Endothelial cell of umbilical vein (primary cell): Measurements from ENCODE around the gene MMP14. TPM values are rescaled to one million over a fixed set of nuclear protein-coding genes. Genes with fewer than 3 reads are reported as not detected.
A peak's percentile ranks its signal among the peaks of the same experiment; 100 is the strongest.

Source experiments
- BruUV-seq: library from RNA; stranded (reverse); fragments of 400-500 nt; replicated peaks from 2 replicates; lab custom pipeline; 2021; lab: Mats Ljungman, UMichigan
- CTCF ChIA-PET: fragments of 300-600, 350-600 bp; sonication (Branson Sonifier 250); formaldehyde crosslinking; loops from one replicate; lab custom pipeline; 2021; ENCODE audit warnings: antibody characterized with exemption, inconsistent platforms; lab: Charles Lee
- POLR2A ChIA-PET: fragments of 300-600, 350-600 bp; sonication (Branson Sonifier 250); formaldehyde crosslinking; loops from one replicate; lab custom pipeline; 2021; ENCODE audit warnings: antibody characterized with exemption, inconsistent platforms; lab: Charles Lee
- DNase-seq: peaks from one replicate; pipeline ENCODE4 v3.0.0-alpha.2; 2011; ENCODE audit warnings: low read depth, low spot score
- FAIRE-seq: peaks from 2 replicates; lab custom pipeline; 2011; peaks lifted over from hg19 to GRCh38; lab: Jason Lieb, UNC
- H2AFZ ChIP-seq: 2 replicates; pipeline ENCODE4 v1.6.0; 2012; ENCODE audit warnings: low read depth, low read length, control low read depth, inconsistent platforms
- H3K27ac ChIP-seq: 2 replicates; pipeline ENCODE4 v1.5.1; 2011; ENCODE audit warnings: low read depth, mild to moderate bottlenecking, control low read depth, low read length, moderate library complexity; ENCODE audit not compliant: insufficient read depth
- H3K27me3 ChIP-seq, 2 experiments: 2 replicates each; pipeline versions ENCODE4 v1.6.0 to v1.6.1; 2011; ENCODE audit warnings: low read length in 2 of 2, mixed read lengths in 1 of 2; ENCODE audit not compliant: control insufficient read depth in 2 of 2, insufficient read depth in 2 of 2
- H3K36me3 ChIP-seq, 2 experiments: 2 replicates in 1 of 2; 3 replicates in 1 of 2; pipeline ENCODE4 v1.5.1; 2011; ENCODE audit warnings: low read length in 2 of 2, mild to moderate bottlenecking in 1 of 2, moderate library complexity in 1 of 2; ENCODE audit not compliant: control insufficient read depth in 2 of 2, insufficient read depth in 2 of 2; ENCODE audit errors: extremely low read depth in 1 of 2
- H3K4me1 ChIP-seq: 3 replicates; pipeline ENCODE4 v1.5.1; 2011; ENCODE audit warnings: mild to moderate bottlenecking, low read length; ENCODE audit not compliant: control insufficient read depth, insufficient read depth; ENCODE audit errors: extremely low read depth
- H3K4me2 ChIP-seq: 2 replicates; pipeline ENCODE4 v1.6.1; 2011; ENCODE audit warnings: low read length, control low read depth, mixed read lengths; ENCODE audit not compliant: insufficient read depth
- H3K4me3 ChIP-seq, 3 experiments: fragments of 200-600 bp in 1 of 3; sonication (generic), shearing (Covaris generic) in 1 of 3; replicated peaks in 1 of 3; 2 replicates each; pipeline ENCODE4 v1.5.1; 2011 to 2016; ENCODE audit warnings: control low read depth in 3 of 3, low read length in 3 of 3, mild to moderate bottlenecking in 2 of 3, inconsistent platforms in 1 of 3, low read depth in 1 of 3, moderate library complexity in 1 of 3; ENCODE audit not compliant: insufficient read depth in 1 of 3
- H3K79me2 ChIP-seq: 2 replicates; pipeline ENCODE4 v1.6.0; 2012; ENCODE audit warnings: low read length, inconsistent platforms; ENCODE audit not compliant: control insufficient read depth, insufficient read depth
- H3K9ac ChIP-seq: replicated peaks from 2 replicates; pipeline ENCODE3; 2011; ENCODE audit warnings: low read length, control low read depth; ENCODE audit not compliant: insufficient read depth; ENCODE audit errors: extremely low read depth
- H3K9me1 ChIP-seq: replicated peaks from 3 replicates; pipeline ENCODE4 v1.6.0; 2011; ENCODE audit warnings: mild to moderate bottlenecking, low read length; ENCODE audit not compliant: control insufficient read depth, insufficient read depth; ENCODE audit errors: extremely low read depth
- H3K9me3 ChIP-seq: replicated peaks from 2 replicates; pipeline ENCODE4 v1.5.1; 2012; ENCODE audit warnings: low read length, inconsistent platforms; ENCODE audit not compliant: control insufficient read depth, insufficient read depth
- H4K20me1 ChIP-seq: replicated peaks from 2 replicates; pipeline ENCODE3; 2011; ENCODE audit warnings: mild to moderate bottlenecking, low read length; ENCODE audit not compliant: control insufficient read depth, insufficient read depth; ENCODE audit errors: extremely low read depth
- CTCF ChIP-seq, 2 donors: IDR thresholded peaks; 1 replicate in 1 of 2; 2 replicates in 1 of 2; pipeline ENCODE4 v1.5.1; 2011; ENCODE audit warnings: low read length in 2 of 2, mild to moderate bottlenecking in 2 of 2, moderate library complexity in 2 of 2, control low read depth in 1 of 2, inconsistent platforms in 1 of 2, low read depth in 1 of 2; ENCODE audit not compliant: insufficient read depth in 1 of 2; ENCODE audit errors: extremely low read depth in 1 of 2
- FOS ChIP-seq: IDR thresholded peaks from 2 replicates; pipeline ENCODE4 v1.6.1; 2011; ENCODE audit warnings: mild to moderate bottlenecking, low read length, moderate library complexity, borderline replicate concordance; ENCODE audit not compliant: insufficient read depth
- GATA2 ChIP-seq: IDR thresholded peaks from 2 replicates; pipeline ENCODE4 v1.7.0; 2011; ENCODE audit warnings: low read depth, mild to moderate bottlenecking, moderate library complexity, mixed read lengths, low read length; ENCODE audit not compliant: insufficient read length, insufficient read depth
- POLR2AphosphoS5 ChIP-seq: IDR thresholded peaks from 2 replicates; pipeline ENCODE4 v1.6.1; 2012; ENCODE audit warnings: low read depth, mild to moderate bottlenecking, control low read depth, low read length, moderate library complexity; ENCODE audit not compliant: insufficient read depth
- dilution Hi-C: fragments of 300-500 bp; cut with MboI; formaldehyde crosslinking; loops from one replicate; pipeline ENCODE4 v1.15.0; 2019; ENCODE audit warnings: low sequenced_read_pairs; ENCODE audit not compliant: extremely low pct_ligation_motif_present
- intact Hi-C: fragments of 100-400 bp; cut with micrococcal nuclease; formaldehyde crosslinking; loops from one replicate; pipeline ENCODE4 v1.10.0; 2022
- polyA plus RNA-seq, 4 experiments: library from polyadenylated mRNA; depleted of rRNA in 3 of 4; stranded (reverse) in 3 of 4; unstranded in 1 of 4; fragments of >200 nt; gene quantifications; 2 replicates each; pipeline versions ENCODE4 v1.2.1 to v1.2.3, GENCODE V29; 2011 to 2012; ENCODE audit warnings: missing spikeins in 1 of 4
- total RNA-seq: library from RNA; stranded (reverse); gene quantifications from 2 replicates; pipeline ENCODE4 v1.2.3, GENCODE V29; 2021

Gene MMP14
- total and polyA plus RNA-seq, 2 donors (not counting 3 experiments of a cell fraction or from before 2014, with no cell fraction given) = 506 to 603 TPM

GRCh38 chr14:22807432-22808087, 28.8 kb upstream of the MMP14 start:
- BruUV-seq = no TSS peak
- dilution Hi-C loops = no loop called here
- no peaks in the 10 kb centered on the region for H3K36me3 ChIP-seq
- CTCF ChIA-PET = interaction anchor here (0.6 to 2.9 kb wide), 5 partner anchors 9 to 237 kb away, joined by 3 to 14 read pairs (median 4); no protein-coding TSS in a partner anchor
- H3K9me1 ChIP-seq = no peaks in the 10 kb centered on the region
- H3K4me2 ChIP-seq = no peak overlapping the region
- H3K9me3 ChIP-seq = no peaks in the 10 kb centered on the region
- FAIRE-seq = no peak
- H4K20me1 ChIP-seq = no peaks in the 10 kb centered on the region
- H3K27me3 ChIP-seq = no peaks in the 10 kb centered on the region
- no peak overlapping the region for H2AFZ ChIP-seq
- no peak overlapping the region for H3K4me3 ChIP-seq
- no peak for DNase-seq
- H3K4me1 ChIP-seq = no peaks in the 10 kb centered on the region
- no peak for TF ChIP-seq CTCF (IDR thresholded peaks at IDR 0.05; ENCODE audit: extremely low read depth in 1 of 2, insufficient read depth in 1 of 2, low read depth in 1 of 2, low read length in 2 of 2)
- no peak for TF ChIP-seq POLR2AphosphoS5
- TF ChIP-seq FOS = no peak
- no peak for TF ChIP-seq GATA2
- intact Hi-C loops = no loop called here
- no peak overlapping the region for H3K27ac ChIP-seq
- H3K9ac ChIP-seq = peak overlapping the region; percentile 3
- no peaks in the 10 kb centered on the region for H3K79me2 ChIP-seq
- POLR2A ChIA-PET = no interaction called here
